Activated CD8-positive, alpha-beta T cell treated with anti-CD3 and anti-CD28 coated beads, Interleukin-2, amount 10 ng/mL, durations not matched to agents 7 days and 5 days (primary cell): ENCODE data around the gene CACNA1I. TPM values are rescaled to one million over a fixed set of nuclear protein-coding genes. Genes with fewer than 3 reads are reported as not detected.

Experiments
- ATAC-seq: fragments of 150-1000 bp; cut with Tn5 transposase; one replicate; pipeline ENCODE4 v1.10.0; 2021; ENCODE audit warnings: moderate library complexity
- CTCF ChIA-PET: fragments of 350-600 bp; sonication (Branson Sonifier 250); formaldehyde crosslinking; loops from one replicate; lab custom pipeline; 2021; ENCODE audit warnings: antibody characterized with exemption; lab: Charles Lee
- POLR2A ChIA-PET: fragments of 350-600 bp; sonication (Branson Sonifier 250); formaldehyde crosslinking; loops from one replicate; lab custom pipeline; 2021; ENCODE audit warnings: antibody characterized with exemption; lab: Charles Lee
- DNase-seq: peaks from one replicate; pipeline ENCODE4 v3.0.0-alpha.2; 2020
- H3K27ac Mint-ChIP-seq: one replicate; pipeline ENCODE4 v1.8.0; 2021; ENCODE audit warnings: mild to moderate bottlenecking, mixed read lengths
- H3K27me3 Mint-ChIP-seq: one replicate; pipeline ENCODE4 v1.8.0; 2021; ENCODE audit warnings: low read depth, mixed read lengths
- H3K36me3 Mint-ChIP-seq: one replicate; pipeline ENCODE4 v1.8.0; 2021; ENCODE audit warnings: low read depth, mixed read lengths
- H3K4me1 Mint-ChIP-seq: one replicate; pipeline ENCODE4 v1.8.0; 2021; ENCODE audit warnings: low read depth, mixed read lengths
- H3K4me3 Mint-ChIP-seq: one replicate; pipeline ENCODE4 v1.8.0; 2021; ENCODE audit warnings: mild to moderate bottlenecking, mixed read lengths
- H3K9me3 Mint-ChIP-seq: one replicate; pipeline ENCODE4 v1.8.0; 2022; ENCODE audit warnings: mixed read lengths; ENCODE audit not compliant: insufficient read depth
- total RNA-seq, 2 experiments: library from RNA; stranded (reverse); gene quantifications; one replicate each; pipeline ENCODE4 v1.2.3, GENCODE V29; 2021

CACNA1I gene
- total RNA-seq, 2 experiments from 2014 or later: 0.60 to 0.74 TPM

DNA sequence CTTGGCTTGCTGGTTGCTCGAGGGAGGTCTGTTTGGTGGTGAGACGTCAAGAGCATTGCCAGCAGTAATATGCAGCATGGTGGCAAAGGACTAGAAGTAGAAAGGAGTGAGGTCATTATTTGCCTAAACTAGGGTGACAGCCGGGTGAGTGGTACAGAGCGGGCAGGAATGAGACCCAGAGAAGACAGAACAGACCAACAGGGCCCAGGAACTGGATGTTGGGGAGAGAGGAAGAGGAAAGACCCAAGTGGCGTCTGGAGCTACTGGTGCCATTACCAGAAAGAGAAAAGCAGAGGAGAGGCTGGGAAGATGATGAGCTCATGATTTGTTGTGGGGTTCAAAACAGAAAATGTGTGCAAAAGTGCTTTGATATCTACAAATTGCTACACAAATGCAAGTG, 164.3 kb downstream of the CACNA1I start:
- Mint-ChIP-seq H3K4me3 (no peak overlapping the region), H3K36me3 (no peaks in the 10 kb centered on the region), H3K27ac (no peak overlapping the region), H3K9me3 (no peaks in the 10 kb centered on the region), H3K27me3 (peaks cover 25% of the 10 kb centered on the region), H3K4me1 (no peaks in the 10 kb centered on the region)
- ChIA-PET POLR2A (no interaction called here), CTCF (no interaction called here)
- DNase-seq (no peak), ATAC-seq (no peak)

DNA sequence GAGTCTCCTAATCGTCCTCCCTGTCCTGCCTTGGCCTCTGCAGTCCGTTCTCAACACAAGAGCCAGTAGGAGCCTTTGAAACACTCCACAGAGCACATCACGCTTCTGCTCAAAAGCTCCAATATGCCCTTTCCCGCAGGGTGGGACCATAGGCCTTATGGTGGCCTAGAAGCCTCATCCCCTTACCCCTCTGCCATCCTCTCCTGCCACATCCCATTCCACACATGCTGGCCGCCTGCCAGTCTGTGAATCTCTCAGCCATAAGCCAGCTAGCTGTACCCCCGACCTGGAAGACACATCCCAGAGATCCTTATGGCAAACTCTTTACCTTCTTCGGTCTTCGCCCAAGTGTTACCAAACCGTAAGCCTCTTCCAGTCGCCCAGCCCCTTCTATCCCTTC, 165.2 kb downstream of the CACNA1I start:
- Mint-ChIP-seq H3K4me1 (no peaks in the 10 kb centered on the region), H3K27me3 (peaks cover 25% of the 10 kb centered on the region), H3K9me3 (no peaks in the 10 kb centered on the region), H3K27ac (no peak overlapping the region), H3K36me3 (no peaks in the 10 kb centered on the region), H3K4me3 (no peak overlapping the region)
- POLR2A ChIA-PET: no interaction called here
- CTCF ChIA-PET: interaction anchor here (1.4 kb wide), 1 partner anchor 150 kb away, joined by 3 read pairs; no protein-coding TSS in a partner anchor
- ATAC-seq: no peak
- DNase-seq: peak; percentile 9

DNA sequence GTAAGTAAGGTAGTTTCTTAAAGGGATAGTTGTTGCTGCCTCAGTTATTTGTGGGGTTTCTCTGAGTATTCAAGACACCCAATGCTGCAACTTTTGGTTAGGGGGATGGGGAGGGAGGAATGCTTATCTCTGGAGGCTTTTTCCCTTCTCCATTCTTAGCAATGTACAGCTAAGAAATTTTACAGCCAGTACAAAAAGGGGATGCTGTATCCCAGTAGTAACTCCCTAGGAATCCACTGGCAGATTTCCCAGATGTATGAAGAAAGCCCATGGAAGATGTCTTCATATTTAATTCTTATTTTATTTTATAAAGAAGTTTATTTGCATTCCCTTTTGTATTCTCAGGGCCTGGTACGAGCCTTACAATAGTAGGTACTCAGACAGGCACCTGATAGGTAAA, 168.2 kb downstream of the CACNA1I start:
- ChIA-PET CTCF (interaction anchor here (1.0 kb wide), 1 partner anchor 286 kb away, joined by 3 read pairs; no protein-coding TSS in a partner anchor), POLR2A (no interaction called here)
- H3K36me3 Mint-ChIP-seq: no peaks in the 10 kb centered on the region
- no peak for DNase-seq
- H3K4me1 Mint-ChIP-seq: no peaks in the 10 kb centered on the region
- H3K4me3 Mint-ChIP-seq: no peak overlapping the region
- H3K9me3 Mint-ChIP-seq: no peaks in the 10 kb centered on the region
- H3K27me3 Mint-ChIP-seq: peaks cover 28% of the 10 kb centered on the region
- ATAC-seq: no peak
- no peak overlapping the region for H3K27ac Mint-ChIP-seq

Other genes with a start within 250 kb of the CACNA1I start
- gene SYNGR1, start 220.8 kb upstream of the CACNA1I start, total RNA-seq: under 1 TPM; 0.24 to 0.37 TPM
- 10 to 100 TPM; 27.0 to 28.5 TPM for gene TAB1, start 171.0 kb upstream of the CACNA1I start, total RNA-seq
- gene MGAT3, start 113.7 kb upstream of the CACNA1I start, total RNA-seq: 10 to 100 TPM in 1 of 2 experiments, 1 to 10 TPM in 1; 9.1 to 10.0 TPM
- gene MIEF1, start 68.5 kb upstream of the CACNA1I start, total RNA-seq: 10 to 100 TPM; 37.9 to 38.2 TPM
- gene ATF4, start 50.2 kb upstream of the CACNA1I start, total RNA-seq: 100 to 1,000 TPM; 412 to 426 TPM
- 10 to 100 TPM; 80.1 to 80.2 TPM for gene RPS19BP1, start 38.0 kb upstream of the CACNA1I start, total RNA-seq